Glutamatergic neuron (in vitro differentiated cells): ENCODE data around the gene TNFAIP8L1. TPM values are rescaled to one million over a fixed set of nuclear protein-coding genes. Genes with fewer than 3 reads are reported as not detected.

Source experiments
- DNase-seq: peaks from one replicate; pipeline ENCODE4 v3.0.0; 2022
- H3K27ac Mint-ChIP-seq: one replicate; pipeline ENCODE4 v1.8.0; 2020; ENCODE audit warnings: mild to moderate bottlenecking, mixed read lengths, inconsistent platforms; ENCODE audit not compliant: unreplicated experiment
- H3K27me3 Mint-ChIP-seq: one replicate; pipeline ENCODE4 v1.8.0; 2020; ENCODE audit warnings: mild to moderate bottlenecking, moderate library complexity, mixed read lengths, inconsistent platforms; ENCODE audit not compliant: unreplicated experiment
- H3K36me3 Mint-ChIP-seq: one replicate; pipeline ENCODE4 v1.8.0; 2020; ENCODE audit warnings: mild to moderate bottlenecking, mixed read lengths, inconsistent platforms; ENCODE audit not compliant: unreplicated experiment
- H3K4me1 Mint-ChIP-seq: one replicate; pipeline ENCODE4 v1.8.0; 2020; ENCODE audit warnings: mild to moderate bottlenecking, low read depth, mixed read lengths, inconsistent platforms; ENCODE audit not compliant: unreplicated experiment
- H3K4me3 Mint-ChIP-seq: one replicate; pipeline ENCODE4 v1.8.0; 2020; ENCODE audit warnings: mild to moderate bottlenecking, mixed read lengths, inconsistent platforms; ENCODE audit not compliant: unreplicated experiment
- H3K9me3 Mint-ChIP-seq: one replicate; pipeline ENCODE4 v1.8.0; 2020; ENCODE audit warnings: mild to moderate bottlenecking, moderate library complexity, mixed read lengths, inconsistent platforms; ENCODE audit not compliant: unreplicated experiment
- CTCF ChIP-seq: fragments of 200-600 bp; sonication (generic); IDR thresholded peaks from one replicate; pipeline ENCODE4 v1.5.0; 2021; ENCODE audit not compliant: partially characterized antibody, unreplicated experiment
- total RNA-seq: library from RNA; stranded (reverse); fragmentation: NEBNext Ultra II Directional; extraction: Animal tissue kit (Norgen Biotek cat#: 25700); gene quantifications from one replicate; pipeline ENCODE4 v1.2.1, GENCODE V29; 2021; ENCODE audit not compliant: unreplicated experiment

Gene TNFAIP8L1
- total RNA-seq, 1 donor from 2014 or later: 23.6 TPM

- H3K9me3 Mint-ChIP-seq: no peaks in the 10 kb centered on the region
- H3K27me3 Mint-ChIP-seq: peaks cover 4% of the 10 kb centered on the region
- no peak overlapping the region for H3K4me3 Mint-ChIP-seq
- no peak for TF ChIP-seq CTCF
- H3K4me1 Mint-ChIP-seq: peaks cover 6% of the 10 kb centered on the region
- no peaks in the 10 kb centered on the region for H3K36me3 Mint-ChIP-seq
- no peak for DNase-seq
- no peak overlapping the region for H3K27ac Mint-ChIP-seq
These were observed 63.4 kb downstream of the TNFAIP8L1 start for GRCh38 chr19:4702764-4703163.

- H3K4me1 Mint-ChIP-seq: peaks cover 6% of the 10 kb centered on the region
- peaks cover 6% of the 10 kb centered on the region for H3K27me3 Mint-ChIP-seq
- no peak for TF ChIP-seq CTCF
- H3K36me3 Mint-ChIP-seq: no peaks in the 10 kb centered on the region
- H3K4me3 Mint-ChIP-seq: no peak overlapping the region
- H3K9me3 Mint-ChIP-seq: no peaks in the 10 kb centered on the region
- H3K27ac Mint-ChIP-seq: no peak overlapping the region
- no peak for DNase-seq
These were observed 64.5 kb downstream of the TNFAIP8L1 start for GRCh38 chr19:4703671-4704316.

DNA sequence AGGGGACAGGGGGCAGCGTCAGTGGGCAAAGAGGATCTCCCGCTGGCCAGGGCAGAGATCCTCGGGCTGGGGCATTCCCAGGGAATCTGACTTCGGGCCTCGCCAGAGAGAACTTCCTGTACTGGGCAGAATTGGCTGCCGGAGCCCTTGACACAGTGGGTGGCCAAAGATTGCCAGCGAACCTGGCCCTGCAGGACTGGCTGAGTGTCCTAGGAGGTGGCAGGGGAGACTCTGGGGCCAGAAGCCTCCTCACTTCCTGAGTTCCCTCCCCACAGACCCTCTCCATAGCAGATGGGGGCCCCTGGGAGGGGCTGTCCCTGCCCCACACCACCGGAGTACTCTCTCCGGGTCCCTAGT, 65.0 kb downstream of the TNFAIP8L1 start:
- Mint-ChIP-seq H3K36me3 (peaks cover 3% of the 10 kb centered on the region), H3K27me3 (peaks cover 6% of the 10 kb centered on the region), H3K27ac (no peak overlapping the region), H3K4me1 (peaks cover 6% of the 10 kb centered on the region), H3K4me3 (no peak overlapping the region), H3K9me3 (no peaks in the 10 kb centered on the region)
- DNase-seq: no peak
- no peak for TF ChIP-seq CTCF

Other genes starting within 250 kb of the TNFAIP8L1 start
- 56.3 TPM for gene SH3GL1, start 239.0 kb upstream of the TNFAIP8L1 start, total RNA-seq
- 20.5 TPM for gene CHAF1A, start 236.9 kb upstream of the TNFAIP8L1 start, total RNA-seq
- gene UBXN6, start 181.7 kb upstream of the TNFAIP8L1 start, total RNA-seq: 47.9 TPM
- 118 TPM for gene HDGFL2, start 167.2 kb upstream of the TNFAIP8L1 start, total RNA-seq
- 0.27 TPM for gene PLIN4, start 121.0 kb upstream of the TNFAIP8L1 start, total RNA-seq
- gene PLIN5, start 104.3 kb upstream of the TNFAIP8L1 start, total RNA-seq: 0.54 TPM
- gene LRG1, start 99.5 kb upstream of the TNFAIP8L1 start, total RNA-seq: 1.0 TPM
- gene SEMA6B, start 79.8 kb upstream of the TNFAIP8L1 start, total RNA-seq: 234 TPM
- 32.6 TPM for gene MYDGF, start 30.8 kb downstream of the TNFAIP8L1 start, total RNA-seq
- gene DPP9, start 84.3 kb downstream of the TNFAIP8L1 start, total RNA-seq: 44.8 TPM
- 11.3 TPM for gene FEM1A, start 152.2 kb downstream of the TNFAIP8L1 start, total RNA-seq
- gene TICAM1, start 192.2 kb downstream of the TNFAIP8L1 start, total RNA-seq: not detected
- gene PLIN3, start 228.2 kb downstream of the TNFAIP8L1 start, total RNA-seq: 6.8 TPM